Measurements from ENCODE around the gene PLBD2. TPM values are rescaled to one million over a fixed set of nuclear protein-coding genes. Genes with fewer than 3 reads are reported as not detected.

Gene PLBD2, protein sequence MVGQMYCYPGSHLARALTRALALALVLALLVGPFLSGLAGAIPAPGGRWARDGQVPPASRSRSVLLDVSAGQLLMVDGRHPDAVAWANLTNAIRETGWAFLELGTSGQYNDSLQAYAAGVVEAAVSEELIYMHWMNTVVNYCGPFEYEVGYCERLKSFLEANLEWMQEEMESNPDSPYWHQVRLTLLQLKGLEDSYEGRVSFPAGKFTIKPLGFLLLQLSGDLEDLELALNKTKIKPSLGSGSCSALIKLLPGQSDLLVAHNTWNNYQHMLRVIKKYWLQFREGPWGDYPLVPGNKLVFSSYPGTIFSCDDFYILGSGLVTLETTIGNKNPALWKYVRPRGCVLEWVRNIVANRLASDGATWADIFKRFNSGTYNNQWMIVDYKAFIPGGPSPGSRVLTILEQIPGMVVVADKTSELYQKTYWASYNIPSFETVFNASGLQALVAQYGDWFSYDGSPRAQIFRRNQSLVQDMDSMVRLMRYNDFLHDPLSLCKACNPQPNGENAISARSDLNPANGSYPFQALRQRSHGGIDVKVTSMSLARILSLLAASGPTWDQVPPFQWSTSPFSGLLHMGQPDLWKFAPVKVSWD
- total RNA-seq, result 5.7 TPM

DNA sequence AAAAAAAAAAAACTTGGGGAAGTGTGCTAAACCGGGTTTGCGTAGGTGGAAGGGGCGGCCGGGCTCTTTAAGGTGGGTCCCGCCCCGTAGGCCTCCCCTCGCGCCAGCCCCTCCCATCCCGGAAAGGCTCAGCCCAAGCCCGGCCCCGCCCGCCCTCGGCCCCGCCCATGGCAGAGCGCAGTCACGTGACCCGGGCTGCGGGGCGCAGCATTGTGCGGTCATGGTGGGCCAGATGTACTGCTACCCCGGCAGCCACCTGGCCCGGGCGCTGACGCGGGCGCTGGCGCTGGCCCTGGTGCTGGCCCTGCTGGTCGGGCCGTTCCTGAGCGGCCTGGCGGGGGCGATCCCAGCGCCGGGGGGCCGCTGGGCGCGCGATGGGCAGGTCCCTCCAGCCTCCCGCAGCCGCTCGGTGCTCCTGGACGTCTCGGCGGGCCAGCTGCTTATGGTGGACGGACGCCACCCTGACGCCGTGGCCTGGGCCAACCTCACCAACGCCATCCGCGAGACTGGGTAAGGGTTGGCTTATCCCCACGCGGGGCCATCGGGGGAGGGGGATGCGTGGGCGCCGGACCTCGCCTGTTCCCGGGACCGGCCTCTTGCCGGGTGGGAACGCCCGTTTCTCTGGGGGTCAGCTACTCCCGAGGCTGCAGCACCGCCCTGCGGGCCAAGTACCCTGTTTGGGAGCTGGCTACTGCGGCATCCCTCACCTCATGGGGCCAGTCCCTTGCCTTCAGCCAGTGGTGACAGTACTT, at the start of gene PLBD2:
Gene PLBD2 (plus strand): TSS at position 207 of the 752 bp plus-strand sequence. CDS start 14 bp downstream, at position 221.
- DNase-seq (ENCODE audit: low spot score in 2 of 2) (peak; percentile 96 to 99), FAIRE-seq (no peak)

DNA sequence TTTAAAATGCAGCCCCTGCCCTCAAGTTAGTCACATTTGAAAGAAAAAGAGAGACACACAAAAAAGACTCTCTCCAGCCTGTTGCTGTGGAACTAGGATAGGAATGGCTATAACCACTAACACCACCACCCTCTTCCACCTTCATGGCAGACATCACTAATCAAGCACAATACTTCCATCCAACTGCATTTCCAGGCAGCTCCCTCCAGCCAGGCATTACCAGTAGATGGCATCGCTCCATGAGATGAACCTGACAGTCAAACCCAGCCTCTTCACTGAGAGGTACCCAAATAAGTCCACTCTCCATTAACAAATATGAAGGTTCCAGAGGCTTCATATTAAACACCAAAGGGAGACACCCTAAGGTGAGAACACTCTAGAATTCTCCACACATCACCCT, 47.9 kb upstream of the PLBD2 start:
- FAIRE-seq, result no peak
- no peak for DNase-seq (ENCODE audit: low spot score in 2 of 2)

DNA sequence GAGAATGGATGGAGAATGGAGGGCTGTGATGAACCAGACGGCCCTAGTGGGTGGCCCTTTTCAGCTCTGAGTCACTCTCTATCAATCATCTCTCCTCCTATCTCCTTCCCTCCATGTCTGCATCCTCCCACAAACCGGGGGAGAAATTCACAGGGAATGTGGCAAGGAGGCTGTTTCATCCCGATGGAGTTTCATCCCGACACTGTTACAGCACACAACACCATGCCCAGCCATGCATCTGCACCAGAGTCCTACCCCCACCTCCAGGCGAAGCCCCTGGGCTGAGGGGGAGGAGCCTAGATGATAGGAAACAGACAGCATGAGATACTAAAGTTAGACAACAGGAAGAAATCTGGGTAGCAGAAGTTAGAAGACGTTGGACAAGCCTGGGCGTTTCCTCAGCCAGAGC, 44.3 kb upstream of the PLBD2 start:
- FAIRE-seq (no peak), DNase-seq (ENCODE audit: low spot score in 2 of 2) (no peak)

DNA sequence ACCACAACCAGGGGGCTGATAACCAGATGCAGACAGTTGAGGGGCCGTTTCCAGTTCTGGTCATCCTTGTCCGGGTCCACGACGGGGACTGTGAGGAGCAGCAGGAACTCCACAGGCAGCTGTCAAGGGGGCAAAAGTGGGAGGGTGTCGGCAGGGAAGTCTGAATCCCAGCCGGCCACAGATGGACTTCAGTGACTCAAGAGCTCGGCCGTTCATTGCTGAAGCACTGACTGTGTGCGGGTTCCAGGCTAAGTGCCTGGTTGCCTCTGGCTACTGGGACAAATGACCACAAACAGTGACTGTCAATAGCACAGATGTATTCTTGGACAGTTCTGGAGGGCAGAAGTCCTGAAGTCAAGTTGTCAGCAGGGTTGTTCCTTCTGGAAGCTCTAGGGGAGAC, 43.0 kb upstream of the PLBD2 start:
- no peak for FAIRE-seq

GRCh38 chr12:113316155-113316554, 42.2 kb upstream of the PLBD2 start:
- FAIRE-seq, result no peak
- DNase-seq (ENCODE audit: low spot score in 2 of 2), result no peak

More for the DNA sequence above, 43.0 kb upstream of the PLBD2 start:
- no peak for DNase-seq (ENCODE audit: low spot score in 2 of 2)

- DNase-seq (ENCODE audit: low spot score in 2 of 2) (no peak), FAIRE-seq (no peak)
Observed at GRCh38 chr12:113317122-113317521, 41.3 kb upstream of the PLBD2 start.

- FAIRE-seq, result no peak
Observed at GRCh38 chr12:113318046-113318656, 40.2 kb upstream of the PLBD2 start.

DNA sequence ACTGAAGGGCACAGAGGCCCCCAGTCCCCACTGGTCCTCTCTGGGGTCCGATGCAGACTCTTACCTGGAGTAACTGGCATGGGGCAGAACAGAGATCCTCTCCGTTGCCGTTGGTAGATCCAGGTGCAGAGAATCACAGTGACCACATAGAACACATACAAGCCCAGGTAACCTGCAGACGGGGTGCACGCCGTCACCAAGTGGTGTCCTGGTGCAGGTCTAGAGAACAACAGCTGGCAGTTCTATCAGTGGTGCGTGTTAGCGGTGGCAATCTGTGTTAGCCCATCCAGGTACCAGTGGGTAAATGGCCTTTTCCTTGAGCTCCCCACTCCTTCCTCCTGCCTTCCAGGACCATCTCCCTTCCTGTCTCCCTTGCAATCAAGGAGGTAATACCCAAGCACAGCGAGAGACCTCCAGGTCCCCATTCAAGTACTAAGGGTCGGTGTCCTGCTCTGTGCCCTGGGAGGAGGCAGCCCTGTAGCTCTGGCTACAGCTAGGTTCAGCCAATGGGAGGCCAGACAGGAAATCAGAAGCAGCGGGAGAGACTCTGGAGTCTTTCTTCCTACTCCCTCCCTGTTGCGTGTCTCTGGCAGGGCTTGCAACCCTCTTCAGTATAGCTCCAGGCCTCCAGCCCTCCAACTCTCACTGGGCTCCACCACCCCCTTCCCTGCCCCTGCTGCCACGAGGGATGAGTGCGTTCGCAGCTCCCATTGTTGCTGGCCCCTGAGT, 39.3 kb upstream of the PLBD2 start:
- no peak for DNase-seq (ENCODE audit: low spot score in 2 of 2)
- no peak for FAIRE-seq

More at GRCh38 chr12:113318046-113318656, 40.2 kb upstream of the PLBD2 start:
- no peak for DNase-seq (ENCODE audit: low spot score in 2 of 2)

DNA sequence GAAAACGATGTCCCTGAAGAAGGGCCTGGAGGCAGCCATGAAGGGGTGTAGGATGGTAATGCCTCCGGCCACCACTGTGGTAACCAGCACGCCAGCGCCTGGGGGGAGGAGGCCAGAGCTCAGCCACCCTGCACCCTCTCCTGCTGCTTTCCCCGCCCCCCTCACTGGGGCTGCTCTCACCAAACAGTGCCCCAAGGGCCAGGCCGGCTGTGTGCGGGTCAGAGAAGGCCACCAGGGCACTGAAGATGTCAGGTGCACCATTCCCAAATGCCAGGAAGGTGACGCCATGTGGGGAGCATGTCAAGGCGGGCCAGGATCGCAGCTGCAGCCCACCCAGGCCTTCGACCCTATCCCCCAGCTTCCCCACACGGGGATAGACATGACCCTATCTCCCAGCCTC, 38.0 kb upstream of the PLBD2 start:
- FAIRE-seq, result no peak
- DNase-seq (ENCODE audit: low spot score in 2 of 2), result no peak

DNA sequence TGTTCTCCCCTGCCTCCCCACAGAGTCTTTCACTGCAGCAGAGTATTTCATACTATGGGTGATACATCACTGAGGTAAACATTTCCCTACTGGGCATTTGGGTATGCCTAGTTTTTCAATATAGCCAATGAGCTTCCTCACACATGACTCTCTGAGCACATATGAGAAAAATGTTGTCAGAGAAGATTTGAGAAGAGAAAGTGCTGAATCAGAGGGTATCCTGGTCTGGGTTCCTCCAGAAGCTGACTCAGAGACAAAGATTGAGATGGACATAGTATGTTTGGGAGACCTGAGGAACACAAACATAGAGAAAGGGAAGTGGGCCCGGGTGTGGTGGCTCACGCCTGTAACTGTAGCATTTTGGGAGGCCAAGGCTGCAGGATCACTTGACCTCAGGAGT, 36.0 kb upstream of the PLBD2 start:
- no peak for DNase-seq (ENCODE audit: low spot score in 2 of 2)
- FAIRE-seq, result no peak

- DNase-seq (ENCODE audit: low spot score in 2 of 2) (no peak), FAIRE-seq (no peak)
Observed at GRCh38 chr12:113325916-113326315, 32.5 kb upstream of the PLBD2 start.

DNA sequence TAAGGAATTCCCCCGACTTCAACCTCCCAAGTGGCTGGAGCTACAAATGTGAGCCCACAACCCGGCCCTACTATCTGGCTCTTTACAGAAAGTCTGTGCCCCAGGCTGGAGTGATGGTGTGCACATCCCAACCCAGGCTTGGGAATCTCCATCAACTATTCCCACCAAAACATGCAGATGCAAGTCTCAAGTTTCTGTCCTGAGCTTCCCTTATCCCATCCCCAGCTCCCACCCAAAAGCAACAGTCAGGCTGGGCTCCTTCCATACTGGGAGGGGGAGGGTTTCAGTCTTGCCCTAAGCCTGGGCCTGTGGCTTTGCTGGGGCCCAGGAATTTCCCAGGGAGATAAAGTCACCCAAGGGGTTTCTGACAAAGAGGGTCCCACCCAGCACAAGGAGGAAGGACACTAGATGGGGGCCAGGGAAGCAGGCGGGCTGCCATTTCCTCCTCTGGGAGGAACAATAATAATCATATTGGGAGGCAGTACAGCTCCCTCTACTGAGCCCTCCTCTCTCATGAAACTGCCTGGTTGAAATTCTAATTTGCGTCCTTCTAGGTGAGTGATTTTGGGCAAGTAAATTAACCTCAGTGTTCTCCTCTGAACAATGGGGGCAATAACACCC, 31.5 kb upstream of the PLBD2 start:
- no peak for DNase-seq (ENCODE audit: low spot score in 2 of 2)
- no peak for FAIRE-seq

- FAIRE-seq (no peak), DNase-seq (ENCODE audit: low spot score in 2 of 2) (no peak)
Observed at GRCh38 chr12:113328368-113328889, 30.0 kb upstream of the PLBD2 start.

DNA sequence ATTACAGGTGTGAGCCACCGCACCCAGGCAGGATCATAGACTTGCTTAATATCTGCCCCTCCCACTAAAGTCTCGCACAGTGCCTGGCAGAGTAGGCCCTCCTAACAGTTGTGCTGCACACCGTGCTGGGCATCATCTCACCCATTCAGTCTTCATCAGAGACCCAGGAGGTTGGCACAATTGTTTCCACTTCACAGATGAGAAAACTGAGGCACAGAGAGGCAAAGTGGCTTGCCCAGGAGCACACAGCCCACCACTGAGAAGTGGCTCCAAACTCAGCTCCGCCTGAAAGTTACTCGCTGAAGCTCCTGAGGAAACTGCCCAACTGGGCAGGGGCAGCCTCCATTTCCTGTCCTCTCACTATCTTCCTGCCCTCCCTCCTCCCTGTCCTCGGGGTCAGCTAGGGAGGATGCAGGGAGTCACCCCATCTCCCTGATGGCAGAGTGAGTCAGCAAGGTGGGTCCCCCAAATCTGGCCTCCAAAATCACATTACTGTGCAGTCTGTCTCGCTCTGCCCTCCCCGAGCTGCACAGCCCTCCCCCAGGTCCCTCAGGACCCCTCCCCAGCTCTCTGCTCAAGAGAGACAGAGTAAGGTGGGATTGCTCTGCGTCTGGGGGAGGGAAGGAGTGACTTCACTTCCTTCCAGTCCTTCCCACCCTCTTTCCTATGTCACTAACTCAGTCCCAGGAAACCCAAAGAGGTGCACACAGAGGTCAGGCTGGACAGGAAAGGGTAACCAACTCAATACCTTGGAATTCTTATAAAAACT, 29.2 kb upstream of the PLBD2 start:
- FAIRE-seq (no peak), DNase-seq (ENCODE audit: low spot score in 2 of 2) (no peak)

DNA sequence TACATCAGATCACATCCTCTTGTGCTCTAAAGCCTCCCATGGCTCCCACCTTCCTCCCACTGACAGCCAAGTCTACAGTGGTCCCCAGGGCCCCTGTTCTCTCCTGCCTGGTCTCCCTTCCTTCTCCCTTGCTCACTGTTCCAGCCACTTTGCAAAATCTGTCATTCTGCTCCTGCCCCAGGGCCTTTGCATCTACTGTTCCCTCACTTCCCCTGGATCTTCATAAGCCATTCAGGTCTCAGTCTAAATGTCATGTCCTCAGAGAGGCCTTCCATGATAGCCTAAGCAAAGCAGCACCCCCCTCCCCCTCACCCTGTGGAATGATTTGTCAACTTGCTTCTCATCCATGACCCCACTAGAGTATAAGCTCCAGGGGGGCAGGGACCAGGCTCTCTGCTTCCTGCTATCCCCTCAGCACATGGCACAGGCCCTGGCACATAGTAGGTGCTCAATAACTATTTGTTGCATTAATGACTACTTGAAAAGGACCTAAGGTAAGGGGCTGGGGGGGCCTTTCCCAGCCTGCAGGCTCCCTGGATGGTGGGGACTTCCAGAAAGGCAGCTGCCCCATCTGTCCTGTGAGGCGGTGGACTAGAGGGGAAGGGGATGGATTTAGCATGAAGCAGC, 28.5 kb upstream of the PLBD2 start:
- FAIRE-seq (no peak), DNase-seq (ENCODE audit: low spot score in 2 of 2) (no peak)

GRCh38 chr12:113330505-113330904, 27.9 kb upstream of the PLBD2 start:
- no peak for DNase-seq (ENCODE audit: low spot score in 2 of 2)
- no peak for FAIRE-seq

- FAIRE-seq, result no peak
- no peak for DNase-seq (ENCODE audit: low spot score in 2 of 2)
Observed at GRCh38 chr12:113332688-113333417, 25.5 kb upstream of the PLBD2 start.

DNA sequence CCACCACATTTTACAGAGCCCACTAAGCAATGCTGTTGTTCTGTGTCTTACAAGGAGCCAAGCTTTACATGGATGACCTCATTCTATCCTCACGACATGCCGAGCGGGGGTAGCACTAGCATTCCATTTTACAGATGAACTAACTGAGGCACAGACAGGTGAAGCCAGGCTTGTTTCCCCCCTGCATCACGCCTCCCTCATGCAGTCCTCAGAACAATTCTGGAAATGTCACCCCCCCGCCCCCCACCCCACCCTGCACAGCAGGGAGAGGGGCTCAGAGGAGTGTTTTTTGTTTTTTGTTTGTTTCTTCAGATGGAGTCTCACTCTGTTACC, 25.0 kb upstream of the PLBD2 start:
- no peak for FAIRE-seq
- DNase-seq (ENCODE audit: low spot score in 2 of 2), result no peak
